GM04504 (cell line): ENCODE results near the gene SIMC1.

Source experiments
- DNase-seq: peaks from one replicate; pipeline ENCODE4 v3.0.0-alpha.2; 2012; ENCODE audit warnings: low read depth

The SIMC1 gene

GRCh38 chr5:176317534-176318374, 79.5 kb downstream of the SIMC1 start:
- no peak for DNase-seq

- no peak for DNase-seq
These were observed 81.8 kb downstream of the SIMC1 start for GRCh38 chr5:176319827-176320554.

- no peak for DNase-seq
These were observed 82.4 kb downstream of the SIMC1 start for GRCh38 chr5:176320577-176320976.

- DNase-seq: no peak
These were observed 96.0 kb downstream of the SIMC1 start for GRCh38 chr5:176334031-176334770.

- no peak for DNase-seq
These were observed 99.7 kb downstream of the SIMC1 start for GRCh38 chr5:176337913-176338312.

GRCh38 chr5:176339304-176339703, 101.1 kb downstream of the SIMC1 start:
- no peak for DNase-seq

- no peak for DNase-seq
These were observed 103.3 kb downstream of the SIMC1 start for GRCh38 chr5:176341325-176342157.

- DNase-seq: no peak
These were observed 103.9 kb downstream of the SIMC1 start for GRCh38 chr5:176342158-176342483.

GRCh38 chr5:176342766-176343458, 104.7 kb downstream of the SIMC1 start:
- no peak for DNase-seq

- DNase-seq: no peak
These were observed 112.2 kb downstream of the SIMC1 start for GRCh38 chr5:176350416-176350815.

GRCh38 chr5:176352116-176352878, 114.1 kb downstream of the SIMC1 start:
- no peak for DNase-seq

GRCh38 chr5:176353533-176353932, 115.3 kb downstream of the SIMC1 start:
- no peak for DNase-seq

GRCh38 chr5:176355400-176356178, 117.4 kb downstream of the SIMC1 start:
- no peak for DNase-seq

GRCh38 chr5:176356179-176356566, 117.9 kb downstream of the SIMC1 start:
- no peak for DNase-seq

- DNase-seq: no peak
These were observed 121.4 kb downstream of the SIMC1 start for GRCh38 chr5:176359658-176360057.

- no peak for DNase-seq
These were observed 122.7 kb downstream of the SIMC1 start for GRCh38 chr5:176360894-176361436.

- peak; percentile 79 for DNase-seq
These were observed 123.4 kb downstream of the SIMC1 start, which contains the start of gene KIAA1191 for GRCh38 chr5:176361437-176362232. TSS of gene KIAA1191 (minus strand) at chr5:176361764. CDS start at chr5:176359508, 2,256 bp downstream.

GRCh38 chr5:176362233-176362490, 123.9 kb downstream of the SIMC1 start:
- no peak for DNase-seq
